CD4-positive, alpha-beta T cell (primary cell): Measurements from ENCODE around the gene RASSF9. TPM values are rescaled to one million over a fixed set of nuclear protein-coding genes. Genes with fewer than 3 reads are reported as not detected.

Experiments
- ATAC-seq: fragments of 200-7000 bp; cut with Tn5 transposase; one replicate; pipeline ENCODE4 v1.10.0; 2022; ENCODE audit warnings: mild to moderate bottlenecking; ENCODE audit not compliant: poor library complexity
- CTCF ChIA-PET: fragments of 350-600 bp; sonication (Branson Sonifier 250); formaldehyde crosslinking; loops from one replicate; lab custom pipeline; 2021; ENCODE audit warnings: antibody characterized with exemption, inconsistent platforms; lab: Charles Lee
- POLR2A ChIA-PET: fragments of 350-600 bp; sonication (Branson Sonifier 250); formaldehyde crosslinking; loops from one replicate; lab custom pipeline; 2021; ENCODE audit warnings: antibody characterized with exemption, inconsistent platforms; lab: Charles Lee
- DNase-seq, 14 experiments: peaks; one replicate each; pipeline ENCODE4 v3.0.0-alpha.2; 2013 to 2020; ENCODE audit warnings: mixed read lengths in 2 of 14
- H3K27ac ChIP-seq, 2 donors: one replicate each; pipeline versions ENCODE4 v1.5.1 to v1.7.0; 2013; ENCODE audit warnings: low read length in 2 of 2, low read depth in 1 of 2, mild to moderate bottlenecking in 1 of 2
- H3K27me3 ChIP-seq, 2 experiments: 1 replicate in 1 of 2; 2 replicates in 1 of 2; pipeline versions ENCODE4 v1.6.1 to v1.7.0; 2013; ENCODE audit warnings: low read length in 2 of 2, control low read depth in 1 of 2, mild to moderate bottlenecking in 1 of 2, moderate library complexity in 1 of 2; ENCODE audit not compliant: insufficient read depth in 2 of 2, control insufficient read depth in 1 of 2
- H3K36me3 ChIP-seq: one replicate; pipeline ENCODE4 v1.6.1; 2013; ENCODE audit warnings: low read length, control low read depth; ENCODE audit not compliant: insufficient read depth
- H3K4me1 ChIP-seq: one replicate; pipeline ENCODE4 v1.6.1; 2013; ENCODE audit warnings: low read length, control low read depth; ENCODE audit not compliant: insufficient read depth
- H3K4me3 ChIP-seq: one replicate; pipeline ENCODE4 v1.5.1; 2013; ENCODE audit warnings: mild to moderate bottlenecking, low read length, moderate library complexity
- H3K9me3 ChIP-seq, 2 experiments: 1 replicate in 1 of 2; 2 replicates in 1 of 2; pipeline versions ENCODE4 v1.6.1 to v1.7.0; 2013; ENCODE audit warnings: low read length in 2 of 2, mild to moderate bottlenecking in 2 of 2, control low read depth in 1 of 2, moderate library complexity in 1 of 2; ENCODE audit not compliant: control insufficient read depth in 1 of 2, insufficient read depth in 1 of 2
- H3K27ac Mint-ChIP-seq: one replicate; pipeline ENCODE4 v1.8.0; 2020; ENCODE audit warnings: mixed read lengths
- H3K27me3 Mint-ChIP-seq: one replicate; pipeline ENCODE4 v1.8.0; 2021; ENCODE audit warnings: mixed read lengths
- H3K36me3 Mint-ChIP-seq: one replicate; pipeline ENCODE4 v1.8.0; 2021; ENCODE audit warnings: low read depth, mixed read lengths
- H3K4me1 Mint-ChIP-seq: one replicate; pipeline ENCODE4 v1.8.0; 2021; ENCODE audit warnings: low read depth, mixed read lengths
- H3K4me3 Mint-ChIP-seq: one replicate; pipeline ENCODE4 v1.8.0; 2020; ENCODE audit warnings: mild to moderate bottlenecking, mixed read lengths
- H3K9me3 Mint-ChIP-seq: one replicate; pipeline ENCODE4 v1.8.0; 2020; ENCODE audit warnings: mixed read lengths
- intact Hi-C, 2 experiments: fragments of 100-400 bp; cut with DNase I in 1 of 2; cut with micrococcal nuclease in 1 of 2; formaldehyde crosslinking; loops; one replicate each; pipeline versions ENCODE4 v1.15.1 to v1.9.0; 2023 to 2025; cut with DNase I, micrococcal nuclease
- total RNA-seq, 174 experiments: library from RNA in 2 of 174; stranded (reverse) in 2 of 174; gene quantifications; one replicate each; pipeline ENCODE4 v1.2.3 and lab custom pipeline; 2021 to 2026
- TF ChIP-seq, protein P1 (sequence below): fragments of 200-600 bp; IDR thresholded peaks from one replicate; pipeline ENCODE4 v1.8.0; 2022; ENCODE audit warnings: antibody characterized with exemption, mild to moderate bottlenecking

The RASSF9 gene
- total RNA-seq, 2 experiments from 2014 or later, result not detected

DNA sequence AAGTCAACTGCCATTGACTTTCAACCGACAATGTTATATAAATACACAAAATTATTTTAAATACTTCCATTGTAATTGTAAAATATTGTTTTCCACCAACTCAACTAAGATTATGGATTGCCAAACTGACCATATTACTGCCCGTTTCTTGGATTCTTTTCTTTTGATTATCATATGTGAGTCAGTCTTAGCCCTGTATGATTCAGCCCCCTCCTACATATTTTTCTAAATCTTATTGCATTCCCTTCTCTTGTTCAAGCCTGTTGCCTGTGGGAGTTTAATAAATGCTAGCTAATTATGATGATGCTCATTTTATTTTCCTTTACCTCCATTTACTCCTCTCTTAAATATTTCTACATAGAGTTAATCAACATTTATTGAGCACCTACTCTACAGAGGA is 6.8 kb downstream of the RASSF9 start:
- H3K36me3 ChIP-seq, result no peaks in the 10 kb centered on the region
- no peak overlapping the region for H3K27ac Mint-ChIP-seq
- no peaks in the 10 kb centered on the region for H3K27me3 Mint-ChIP-seq
- H3K9me3 ChIP-seq, result peaks cover 0 to 4% of the 10 kb centered on the region in 2 experiments
- DNase-seq (no peak), ATAC-seq (no peak)
- no peak overlapping the region for H3K4me3 ChIP-seq
- no peaks in the 10 kb centered on the region for H3K9me3 Mint-ChIP-seq
- no peaks in the 10 kb centered on the region for H3K4me1 Mint-ChIP-seq
- intact Hi-C loops, result no loop called here
- no peaks in the 10 kb centered on the region for H3K36me3 Mint-ChIP-seq
- no peaks in the 10 kb centered on the region for H3K27me3 ChIP-seq
- H3K4me3 Mint-ChIP-seq, result no peak overlapping the region
- ChIA-PET POLR2A (no interaction called here), CTCF (no interaction called here)
- TF ChIP-seq, protein P1, sequence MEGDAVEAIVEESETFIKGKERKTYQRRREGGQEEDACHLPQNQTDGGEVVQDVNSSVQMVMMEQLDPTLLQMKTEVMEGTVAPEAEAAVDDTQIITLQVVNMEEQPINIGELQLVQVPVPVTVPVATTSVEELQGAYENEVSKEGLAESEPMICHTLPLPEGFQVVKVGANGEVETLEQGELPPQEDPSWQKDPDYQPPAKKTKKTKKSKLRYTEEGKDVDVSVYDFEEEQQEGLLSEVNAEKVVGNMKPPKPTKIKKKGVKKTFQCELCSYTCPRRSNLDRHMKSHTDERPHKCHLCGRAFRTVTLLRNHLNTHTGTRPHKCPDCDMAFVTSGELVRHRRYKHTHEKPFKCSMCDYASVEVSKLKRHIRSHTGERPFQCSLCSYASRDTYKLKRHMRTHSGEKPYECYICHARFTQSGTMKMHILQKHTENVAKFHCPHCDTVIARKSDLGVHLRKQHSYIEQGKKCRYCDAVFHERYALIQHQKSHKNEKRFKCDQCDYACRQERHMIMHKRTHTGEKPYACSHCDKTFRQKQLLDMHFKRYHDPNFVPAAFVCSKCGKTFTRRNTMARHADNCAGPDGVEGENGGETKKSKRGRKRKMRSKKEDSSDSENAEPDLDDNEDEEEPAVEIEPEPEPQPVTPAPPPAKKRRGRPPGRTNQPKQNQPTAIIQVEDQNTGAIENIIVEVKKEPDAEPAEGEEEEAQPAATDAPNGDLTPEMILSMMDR, result no peak
- no peak overlapping the region for H3K27ac ChIP-seq
- no peaks in the 10 kb centered on the region for H3K4me1 ChIP-seq

DNA sequence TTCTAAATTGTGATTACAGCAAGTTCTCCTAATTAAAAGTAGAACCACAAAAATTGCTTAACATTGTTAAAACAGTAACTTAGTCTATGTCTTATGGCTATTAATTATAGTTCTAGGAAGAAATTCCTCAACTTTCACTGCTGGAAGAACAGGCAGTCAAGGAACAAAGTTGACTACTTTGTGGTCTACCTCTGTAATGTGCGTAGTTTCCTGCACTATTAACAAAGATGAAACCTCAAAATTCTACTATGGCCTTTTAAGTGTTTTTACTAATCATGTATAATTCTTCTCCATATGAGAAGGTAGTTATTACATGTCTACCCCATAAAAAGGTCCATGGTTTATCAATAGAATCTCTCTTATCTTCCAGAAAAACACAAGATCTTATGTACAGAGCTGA is 7.6 kb downstream of the RASSF9 start:
- no peaks in the 10 kb centered on the region for H3K36me3 Mint-ChIP-seq
- H3K27ac Mint-ChIP-seq, result no peak overlapping the region
- no peak overlapping the region for H3K4me3 ChIP-seq
- H3K4me1 Mint-ChIP-seq, result no peaks in the 10 kb centered on the region
- intact Hi-C loops, result no loop called here
- peaks cover 0 to 4% of the 10 kb centered on the region in 2 experiments for H3K9me3 ChIP-seq
- no peaks in the 10 kb centered on the region for H3K27me3 ChIP-seq
- no peak for ATAC-seq
- H3K27me3 Mint-ChIP-seq, result no peaks in the 10 kb centered on the region
- TF ChIP-seq, protein P1, result no peak
- ChIA-PET CTCF (no interaction called here), POLR2A (no interaction called here)
- no peaks in the 10 kb centered on the region for H3K4me1 ChIP-seq
- no peak overlapping the region for H3K27ac ChIP-seq
- no peaks in the 10 kb centered on the region for H3K36me3 ChIP-seq
- no peak for DNase-seq
- no peak overlapping the region for H3K4me3 Mint-ChIP-seq
- H3K9me3 Mint-ChIP-seq, result peaks cover 3% of the 10 kb centered on the region

DNA sequence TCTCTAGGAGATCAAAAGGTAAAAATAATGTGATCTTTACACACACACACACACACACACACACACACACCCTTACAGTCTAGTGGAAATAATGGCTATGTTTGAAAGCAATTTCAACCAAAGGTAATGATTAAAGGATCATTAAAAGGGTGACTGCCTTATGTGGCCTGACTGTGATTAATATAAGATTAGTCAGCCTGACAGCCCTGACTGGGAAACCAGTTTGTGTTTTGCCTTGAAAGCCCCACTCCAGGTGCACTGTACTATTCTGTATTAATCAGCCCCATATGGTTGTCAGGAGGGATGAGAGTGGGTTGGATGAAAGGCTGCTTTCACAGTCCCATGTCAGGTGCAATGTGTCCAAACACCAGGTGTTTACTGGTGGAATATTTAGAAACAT is 10.5 kb downstream of the RASSF9 start:
- ChIA-PET CTCF (no interaction called here), POLR2A (no interaction called here)
- intact Hi-C loops, result no loop called here
- Histone ChIP-seq H3K4me3 (no peak overlapping the region), H3K27ac (no peak overlapping the region), H3K4me1 (no peaks in the 10 kb centered on the region), H3K9me3 (peaks cover 0 to 9% of the 10 kb centered on the region in 2 experiments), H3K36me3 (no peaks in the 10 kb centered on the region), H3K27me3 (no peaks in the 10 kb centered on the region)
- TF ChIP-seq, protein P1, result no peak
- ATAC-seq, result no peak
- H3K27ac Mint-ChIP-seq, result no peak overlapping the region
- H3K9me3 Mint-ChIP-seq, result peaks cover 8% of the 10 kb centered on the region
- no peaks in the 10 kb centered on the region for H3K27me3 Mint-ChIP-seq
- no peak for DNase-seq
- no peak overlapping the region for H3K4me3 Mint-ChIP-seq
- no peaks in the 10 kb centered on the region for H3K4me1 Mint-ChIP-seq
- H3K36me3 Mint-ChIP-seq, result no peaks in the 10 kb centered on the region
